ENCODE measurements around the gene TMCC1.

DNA sequence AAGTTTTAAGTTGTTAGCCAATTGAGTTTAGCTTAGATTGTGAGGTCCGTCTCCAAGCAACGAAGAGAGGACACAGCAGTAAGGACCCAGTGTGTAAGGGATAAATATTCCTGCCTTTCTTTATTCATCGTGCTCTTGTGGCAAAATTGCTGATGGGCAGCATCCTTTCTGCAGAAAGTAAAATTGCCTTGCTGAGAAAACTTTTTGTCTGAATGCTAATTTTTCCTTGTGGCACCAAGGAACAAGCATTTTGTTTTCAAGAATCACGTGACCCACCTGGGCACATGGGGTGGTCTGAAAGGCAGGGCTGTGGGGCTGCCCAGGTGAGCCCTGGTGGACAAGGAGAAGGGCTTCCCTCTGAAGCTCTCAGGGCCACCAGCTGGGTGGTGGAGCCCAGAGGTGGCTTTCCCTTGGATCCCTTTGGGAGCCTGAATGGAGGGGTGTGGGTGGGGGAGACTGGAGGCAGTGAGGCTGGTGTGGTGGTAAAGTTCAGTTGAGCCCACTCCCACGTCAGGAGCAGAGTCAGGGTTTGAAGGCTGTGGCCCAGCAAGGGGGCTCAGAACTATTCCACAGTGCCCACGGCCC, 24.0 kb upstream of the TMCC1 start:
- TF ChIP-seq POLR2A (IDR thresholded peaks at IDR 0.05): no peak
- TF ChIP-seq, protein P1, sequence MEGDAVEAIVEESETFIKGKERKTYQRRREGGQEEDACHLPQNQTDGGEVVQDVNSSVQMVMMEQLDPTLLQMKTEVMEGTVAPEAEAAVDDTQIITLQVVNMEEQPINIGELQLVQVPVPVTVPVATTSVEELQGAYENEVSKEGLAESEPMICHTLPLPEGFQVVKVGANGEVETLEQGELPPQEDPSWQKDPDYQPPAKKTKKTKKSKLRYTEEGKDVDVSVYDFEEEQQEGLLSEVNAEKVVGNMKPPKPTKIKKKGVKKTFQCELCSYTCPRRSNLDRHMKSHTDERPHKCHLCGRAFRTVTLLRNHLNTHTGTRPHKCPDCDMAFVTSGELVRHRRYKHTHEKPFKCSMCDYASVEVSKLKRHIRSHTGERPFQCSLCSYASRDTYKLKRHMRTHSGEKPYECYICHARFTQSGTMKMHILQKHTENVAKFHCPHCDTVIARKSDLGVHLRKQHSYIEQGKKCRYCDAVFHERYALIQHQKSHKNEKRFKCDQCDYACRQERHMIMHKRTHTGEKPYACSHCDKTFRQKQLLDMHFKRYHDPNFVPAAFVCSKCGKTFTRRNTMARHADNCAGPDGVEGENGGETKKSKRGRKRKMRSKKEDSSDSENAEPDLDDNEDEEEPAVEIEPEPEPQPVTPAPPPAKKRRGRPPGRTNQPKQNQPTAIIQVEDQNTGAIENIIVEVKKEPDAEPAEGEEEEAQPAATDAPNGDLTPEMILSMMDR (IDR thresholded peaks at IDR 0.05): no peak
- TF ChIP-seq EP300 (IDR thresholded peaks at IDR 0.05; ENCODE audit: low read depth): no peak
- no peak for TF ChIP-seq POLR2AphosphoS5 (IDR thresholded peaks at IDR 0.05)

Data from transverse colon (tissue), 4 donors.